Endothelial cell of umbilical vein (primary cell): Measurements from ENCODE around the gene CACNA1C. TPM values are rescaled to one million over a fixed set of nuclear protein-coding genes. Genes with fewer than 3 reads are reported as not detected.

Experiments
- BruUV-seq: library from RNA; stranded (reverse); fragments of 400-500 nt; replicated peaks from 2 replicates; lab custom pipeline; 2021; lab: Mats Ljungman, UMichigan
- CTCF ChIA-PET: fragments of 300-600, 350-600 bp; sonication (Branson Sonifier 250); formaldehyde crosslinking; loops from one replicate; lab custom pipeline; 2021; ENCODE audit warnings: antibody characterized with exemption, inconsistent platforms; lab: Charles Lee
- POLR2A ChIA-PET: fragments of 300-600, 350-600 bp; sonication (Branson Sonifier 250); formaldehyde crosslinking; loops from one replicate; lab custom pipeline; 2021; ENCODE audit warnings: antibody characterized with exemption, inconsistent platforms; lab: Charles Lee
- DNase-seq: peaks from one replicate; pipeline ENCODE4 v3.0.0-alpha.2; 2011; ENCODE audit warnings: low read depth, low spot score
- FAIRE-seq: peaks from 2 replicates; lab custom pipeline; 2011; peaks lifted over from hg19 to GRCh38; lab: Jason Lieb, UNC
- H2AFZ ChIP-seq: 2 replicates; pipeline ENCODE4 v1.6.0; 2012; ENCODE audit warnings: low read depth, low read length, control low read depth, inconsistent platforms
- H3K27ac ChIP-seq: 2 replicates; pipeline ENCODE4 v1.5.1; 2011; ENCODE audit warnings: low read depth, mild to moderate bottlenecking, control low read depth, low read length, moderate library complexity; ENCODE audit not compliant: insufficient read depth
- H3K27me3 ChIP-seq, 2 experiments: 2 replicates each; pipeline versions ENCODE4 v1.6.0 to v1.6.1; 2011; ENCODE audit warnings: low read length in 2 of 2, mixed read lengths in 1 of 2; ENCODE audit not compliant: control insufficient read depth in 2 of 2, insufficient read depth in 2 of 2
- H3K36me3 ChIP-seq, 2 experiments: 2 replicates in 1 of 2; 3 replicates in 1 of 2; pipeline ENCODE4 v1.5.1; 2011; ENCODE audit warnings: low read length in 2 of 2, mild to moderate bottlenecking in 1 of 2, moderate library complexity in 1 of 2; ENCODE audit not compliant: control insufficient read depth in 2 of 2, insufficient read depth in 2 of 2; ENCODE audit errors: extremely low read depth in 1 of 2
- H3K4me1 ChIP-seq: 3 replicates; pipeline ENCODE4 v1.5.1; 2011; ENCODE audit warnings: mild to moderate bottlenecking, low read length; ENCODE audit not compliant: control insufficient read depth, insufficient read depth; ENCODE audit errors: extremely low read depth
- H3K4me2 ChIP-seq: 2 replicates; pipeline ENCODE4 v1.6.1; 2011; ENCODE audit warnings: low read length, control low read depth, mixed read lengths; ENCODE audit not compliant: insufficient read depth
- H3K4me3 ChIP-seq, 3 experiments: fragments of 200-600 bp in 1 of 3; sonication (generic), shearing (Covaris generic) in 1 of 3; replicated peaks in 1 of 3; 2 replicates each; pipeline ENCODE4 v1.5.1; 2011 to 2016; ENCODE audit warnings: control low read depth in 3 of 3, low read length in 3 of 3, mild to moderate bottlenecking in 2 of 3, inconsistent platforms in 1 of 3, low read depth in 1 of 3, moderate library complexity in 1 of 3; ENCODE audit not compliant: insufficient read depth in 1 of 3
- H3K79me2 ChIP-seq: 2 replicates; pipeline ENCODE4 v1.6.0; 2012; ENCODE audit warnings: low read length, inconsistent platforms; ENCODE audit not compliant: control insufficient read depth, insufficient read depth
- H3K9ac ChIP-seq: replicated peaks from 2 replicates; pipeline ENCODE3; 2011; ENCODE audit warnings: low read length, control low read depth; ENCODE audit not compliant: insufficient read depth; ENCODE audit errors: extremely low read depth
- H3K9me1 ChIP-seq: replicated peaks from 3 replicates; pipeline ENCODE4 v1.6.0; 2011; ENCODE audit warnings: mild to moderate bottlenecking, low read length; ENCODE audit not compliant: control insufficient read depth, insufficient read depth; ENCODE audit errors: extremely low read depth
- H3K9me3 ChIP-seq: replicated peaks from 2 replicates; pipeline ENCODE4 v1.5.1; 2012; ENCODE audit warnings: low read length, inconsistent platforms; ENCODE audit not compliant: control insufficient read depth, insufficient read depth
- H4K20me1 ChIP-seq: replicated peaks from 2 replicates; pipeline ENCODE3; 2011; ENCODE audit warnings: mild to moderate bottlenecking, low read length; ENCODE audit not compliant: control insufficient read depth, insufficient read depth; ENCODE audit errors: extremely low read depth
- EZH2 ChIP-seq: IDR thresholded peaks from 2 replicates; pipeline ENCODE4 v1.6.1; 2012; ENCODE audit warnings: borderline replicate concordance, low read depth, mild to moderate bottlenecking, moderate library complexity, low read length, inconsistent platforms; ENCODE audit not compliant: severe bottlenecking
- FOS ChIP-seq: IDR thresholded peaks from 2 replicates; pipeline ENCODE4 v1.6.1; 2011; ENCODE audit warnings: mild to moderate bottlenecking, low read length, moderate library complexity, borderline replicate concordance; ENCODE audit not compliant: insufficient read depth
- GATA2 ChIP-seq: IDR thresholded peaks from 2 replicates; pipeline ENCODE4 v1.7.0; 2011; ENCODE audit warnings: low read depth, mild to moderate bottlenecking, moderate library complexity, mixed read lengths, low read length; ENCODE audit not compliant: insufficient read length, insufficient read depth
- JUN ChIP-seq: IDR thresholded peaks from 2 replicates; pipeline ENCODE4 v1.6.1; 2011; ENCODE audit warnings: borderline replicate concordance, low read depth; ENCODE audit not compliant: insufficient read length, insufficient read depth
- MYC ChIP-seq: IDR thresholded peaks from one replicate; pipeline ENCODE4 v1.6.1; 2011; ENCODE audit warnings: mild to moderate bottlenecking, low read depth, low read length
- POLR2A ChIP-seq: IDR thresholded peaks from 2 replicates; pipeline ENCODE4 v1.6.1; 2012; ENCODE audit warnings: low read depth, mild to moderate bottlenecking, control low read depth, low read length
- POLR2AphosphoS5 ChIP-seq: IDR thresholded peaks from 2 replicates; pipeline ENCODE4 v1.6.1; 2012; ENCODE audit warnings: low read depth, mild to moderate bottlenecking, control low read depth, low read length, moderate library complexity; ENCODE audit not compliant: insufficient read depth
- dilution Hi-C: fragments of 300-500 bp; cut with MboI; formaldehyde crosslinking; loops from one replicate; pipeline ENCODE4 v1.15.0; 2019; ENCODE audit warnings: low sequenced_read_pairs; ENCODE audit not compliant: extremely low pct_ligation_motif_present
- intact Hi-C: fragments of 100-400 bp; cut with micrococcal nuclease; formaldehyde crosslinking; loops from one replicate; pipeline ENCODE4 v1.10.0; 2022
- polyA plus RNA-seq, 4 experiments: library from polyadenylated mRNA; depleted of rRNA in 3 of 4; stranded (reverse) in 3 of 4; unstranded in 1 of 4; fragments of >200 nt; gene quantifications; 2 replicates each; pipeline versions ENCODE4 v1.2.1 to v1.2.3, GENCODE V29; 2011 to 2012; ENCODE audit warnings: missing spikeins in 1 of 4
- total RNA-seq: library from RNA; stranded (reverse); gene quantifications from 2 replicates; pipeline ENCODE4 v1.2.3, GENCODE V29; 2021
- TF ChIP-seq, protein P1 (sequence below): IDR thresholded peaks from 2 replicates; pipeline ENCODE4 v1.6.1; 2011; ENCODE audit not compliant: insufficient read depth, insufficient read length
- TF ChIP-seq, protein P2 (sequence below), 2 donors: IDR thresholded peaks; 1 replicate in 1 of 2; 2 replicates in 1 of 2; pipeline ENCODE4 v1.5.1; 2011; ENCODE audit warnings: low read length in 2 of 2, mild to moderate bottlenecking in 2 of 2, moderate library complexity in 2 of 2, control low read depth in 1 of 2, inconsistent platforms in 1 of 2, low read depth in 1 of 2; ENCODE audit not compliant: insufficient read depth in 1 of 2; ENCODE audit errors: extremely low read depth in 1 of 2

The CACNA1C gene
- total and polyA plus RNA-seq, 2 donors (not counting 3 experiments of a cell fraction or from before 2014, with no cell fraction given) = not detected

DNA sequence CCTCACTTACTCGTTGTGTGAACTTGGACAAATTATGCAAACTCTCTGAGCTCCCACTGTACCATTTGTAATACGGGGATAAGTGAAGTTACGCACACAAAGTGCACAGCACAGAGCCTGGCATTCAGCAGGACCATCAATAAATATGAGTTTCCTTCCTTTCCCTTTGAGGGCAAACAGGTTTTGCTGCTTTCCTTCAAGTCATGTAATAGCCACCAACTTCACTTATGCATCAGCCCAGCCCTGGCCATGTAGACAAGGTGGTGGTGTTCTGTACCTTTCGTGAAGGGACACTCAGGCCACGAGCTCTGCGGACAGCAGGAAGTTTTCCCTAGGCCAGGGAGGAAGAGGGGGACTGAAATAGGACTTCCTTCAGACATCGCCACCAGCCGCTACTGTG lies 272.7 kb downstream of the CACNA1C start:
- CTCF ChIA-PET = no interaction called here
- Histone ChIP-seq H3K27ac (no peak overlapping the region), H4K20me1 (no peaks in the 10 kb centered on the region), H3K4me1 (no peaks in the 10 kb centered on the region), H3K4me3 (no peak overlapping the region), H3K9me1 (no peaks in the 10 kb centered on the region), H2AFZ (no peak overlapping the region), H3K4me2 (no peak overlapping the region), H3K9me3 (no peaks in the 10 kb centered on the region), H3K79me2 (no peaks in the 10 kb centered on the region), H3K36me3 (no peaks in the 10 kb centered on the region), H3K27me3 (peaks cover 2 to 3% of the 10 kb centered on the region in 2 experiments), H3K9ac (no peak overlapping the region)
- BruUV-seq = no TSS peak
- POLR2A ChIA-PET = no interaction called here
- TF ChIP-seq EZH2 (no peak), POLR2A (no peak), GATA2 (no peak), POLR2AphosphoS5 (no peak), JUN (no peak), FOS (no peak), MYC (no peak)
- TF ChIP-seq, protein P1, sequence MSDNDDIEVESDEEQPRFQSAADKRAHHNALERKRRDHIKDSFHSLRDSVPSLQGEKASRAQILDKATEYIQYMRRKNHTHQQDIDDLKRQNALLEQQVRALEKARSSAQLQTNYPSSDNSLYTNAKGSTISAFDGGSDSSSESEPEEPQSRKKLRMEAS = no peak
- TF ChIP-seq, protein P2, sequence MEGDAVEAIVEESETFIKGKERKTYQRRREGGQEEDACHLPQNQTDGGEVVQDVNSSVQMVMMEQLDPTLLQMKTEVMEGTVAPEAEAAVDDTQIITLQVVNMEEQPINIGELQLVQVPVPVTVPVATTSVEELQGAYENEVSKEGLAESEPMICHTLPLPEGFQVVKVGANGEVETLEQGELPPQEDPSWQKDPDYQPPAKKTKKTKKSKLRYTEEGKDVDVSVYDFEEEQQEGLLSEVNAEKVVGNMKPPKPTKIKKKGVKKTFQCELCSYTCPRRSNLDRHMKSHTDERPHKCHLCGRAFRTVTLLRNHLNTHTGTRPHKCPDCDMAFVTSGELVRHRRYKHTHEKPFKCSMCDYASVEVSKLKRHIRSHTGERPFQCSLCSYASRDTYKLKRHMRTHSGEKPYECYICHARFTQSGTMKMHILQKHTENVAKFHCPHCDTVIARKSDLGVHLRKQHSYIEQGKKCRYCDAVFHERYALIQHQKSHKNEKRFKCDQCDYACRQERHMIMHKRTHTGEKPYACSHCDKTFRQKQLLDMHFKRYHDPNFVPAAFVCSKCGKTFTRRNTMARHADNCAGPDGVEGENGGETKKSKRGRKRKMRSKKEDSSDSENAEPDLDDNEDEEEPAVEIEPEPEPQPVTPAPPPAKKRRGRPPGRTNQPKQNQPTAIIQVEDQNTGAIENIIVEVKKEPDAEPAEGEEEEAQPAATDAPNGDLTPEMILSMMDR (IDR thresholded peaks at IDR 0.05; ENCODE audit: extremely low read depth in 1 of 2, insufficient read depth in 1 of 2, low read depth in 1 of 2, low read length in 2 of 2) = no peak
- FAIRE-seq = no peak
- DNase-seq = no peak
- dilution Hi-C loops (no loop called here), intact Hi-C loops (no loop called here)
